PFSK-1 (cell line): Measurements from ENCODE around the gene CD276.

Experiments used
- FOXP2 ChIP-seq: optimal IDR thresholded peaks from 2 replicates; pipeline ENCODE3; 2011; ENCODE audit warnings: borderline replicate concordance, control low read depth, inconsistent platforms; ENCODE audit not compliant: insufficient read depth; ENCODE audit errors: extremely low read length, extremely low read depth
- POLR2AphosphoS5 ChIP-seq: IDR thresholded peaks from 2 replicates; pipeline ENCODE4 v1.6.1; 2012; ENCODE audit warnings: low read depth, mild to moderate bottlenecking, control low read depth, low read length, moderate library complexity
- SIN3A ChIP-seq: IDR thresholded peaks from 2 replicates; pipeline ENCODE4 v1.6.1; 2012; ENCODE audit warnings: mild to moderate bottlenecking, low read length, moderate library complexity, borderline replicate concordance; ENCODE audit not compliant: insufficient read depth
- TAF1 ChIP-seq: IDR thresholded peaks from 2 replicates; pipeline ENCODE4 v1.6.1; 2012; ENCODE audit warnings: low read length, control low read depth, borderline replicate concordance; ENCODE audit not compliant: insufficient read depth
- TF ChIP-seq, protein P1 (sequence below), 2 experiments: IDR thresholded peaks; 2 replicates each; pipeline versions ENCODE4 v1.6.1 to v1.8.0; 2011 to 2012; ENCODE audit warnings: low read depth in 2 of 2, low read length in 2 of 2, control low read depth in 1 of 2, inconsistent platforms in 1 of 2, mild to moderate bottlenecking in 1 of 2, moderate library complexity in 1 of 2; ENCODE audit not compliant: insufficient read depth in 1 of 2

DNA sequence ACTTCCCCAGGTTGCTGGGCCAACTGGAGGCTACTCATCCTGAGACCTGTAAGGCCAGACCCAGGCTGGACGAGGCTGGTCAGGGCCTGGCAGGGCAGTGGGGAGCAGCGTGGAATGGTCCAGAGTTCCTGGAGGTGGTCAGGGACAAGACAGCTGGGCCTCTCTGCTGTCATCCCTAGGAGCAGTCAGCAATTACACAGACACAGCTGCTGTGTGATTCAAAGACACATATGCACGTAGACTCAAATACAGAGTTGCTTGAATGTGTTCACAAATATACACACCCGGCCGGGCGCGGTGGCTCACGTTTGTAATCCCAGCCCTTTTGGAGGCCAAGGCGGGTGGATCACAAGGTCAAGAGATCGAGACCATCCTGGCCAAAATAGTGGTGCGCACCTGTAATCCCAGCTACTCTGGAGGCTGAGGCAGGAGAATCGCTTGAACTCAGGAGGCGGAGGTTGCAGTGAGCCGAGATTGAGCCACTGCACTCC, 1.5 kb upstream of the CD276 start:
- TF ChIP-seq POLR2AphosphoS5 (no peak), TAF1 (no peak), SIN3A (no peak), FOXP2 (no peak)
- TF ChIP-seq, protein P1, sequence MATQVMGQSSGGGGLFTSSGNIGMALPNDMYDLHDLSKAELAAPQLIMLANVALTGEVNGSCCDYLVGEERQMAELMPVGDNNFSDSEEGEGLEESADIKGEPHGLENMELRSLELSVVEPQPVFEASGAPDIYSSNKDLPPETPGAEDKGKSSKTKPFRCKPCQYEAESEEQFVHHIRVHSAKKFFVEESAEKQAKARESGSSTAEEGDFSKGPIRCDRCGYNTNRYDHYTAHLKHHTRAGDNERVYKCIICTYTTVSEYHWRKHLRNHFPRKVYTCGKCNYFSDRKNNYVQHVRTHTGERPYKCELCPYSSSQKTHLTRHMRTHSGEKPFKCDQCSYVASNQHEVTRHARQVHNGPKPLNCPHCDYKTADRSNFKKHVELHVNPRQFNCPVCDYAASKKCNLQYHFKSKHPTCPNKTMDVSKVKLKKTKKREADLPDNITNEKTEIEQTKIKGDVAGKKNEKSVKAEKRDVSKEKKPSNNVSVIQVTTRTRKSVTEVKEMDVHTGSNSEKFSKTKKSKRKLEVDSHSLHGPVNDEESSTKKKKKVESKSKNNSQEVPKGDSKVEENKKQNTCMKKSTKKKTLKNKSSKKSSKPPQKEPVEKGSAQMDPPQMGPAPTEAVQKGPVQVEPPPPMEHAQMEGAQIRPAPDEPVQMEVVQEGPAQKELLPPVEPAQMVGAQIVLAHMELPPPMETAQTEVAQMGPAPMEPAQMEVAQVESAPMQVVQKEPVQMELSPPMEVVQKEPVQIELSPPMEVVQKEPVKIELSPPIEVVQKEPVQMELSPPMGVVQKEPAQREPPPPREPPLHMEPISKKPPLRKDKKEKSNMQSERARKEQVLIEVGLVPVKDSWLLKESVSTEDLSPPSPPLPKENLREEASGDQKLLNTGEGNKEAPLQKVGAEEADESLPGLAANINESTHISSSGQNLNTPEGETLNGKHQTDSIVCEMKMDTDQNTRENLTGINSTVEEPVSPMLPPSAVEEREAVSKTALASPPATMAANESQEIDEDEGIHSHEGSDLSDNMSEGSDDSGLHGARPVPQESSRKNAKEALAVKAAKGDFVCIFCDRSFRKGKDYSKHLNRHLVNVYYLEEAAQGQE (IDR thresholded peaks at IDR 0.05; ENCODE audit: insufficient read depth in 1 of 2, low read depth in 2 of 2, low read length in 2 of 2), result no peak
